Measurements from ENCODE around the gene CBARP. TPM values are rescaled to one million over a fixed set of nuclear protein-coding genes. Genes with fewer than 3 reads are reported as not detected.

CBARP gene
- total and polyA plus RNA-seq, 4 donors: 0.05 to 0.25 (median 0.06) TPM; not detected in 1

GRCh38 chr19:1199531-1199930 is 38.3 kb downstream of the CBARP start:
- 96% methylated on average over 10 of the region's 10 CpGs for whole genome bisulfite sequencing
- Histone ChIP-seq H3K4me1 (ENCODE audit: control insufficient read depth in 4 of 4, insufficient read depth in 4 of 4, low read length in 3 of 4) (peaks cover 0 to 13% (median under 1%) of the 10 kb centered on the region in 4 donors), H3K9me3 (ENCODE audit: control insufficient read depth in 4 of 4, low read length in 3 of 4) (no peaks in the 10 kb centered on the region), H3K9ac (ENCODE audit: low read depth in 1 of 2, low read length in 2 of 2) (no peak overlapping the region), H3K27me3 (ENCODE audit: control insufficient read depth in 4 of 4, insufficient read depth in 4 of 4, low read length in 3 of 4) (no peaks in the 10 kb centered on the region), H3K4me3 (ENCODE audit: low read depth in 1 of 3, low read length in 3 of 3) (no peak overlapping the region), H3K27ac (ENCODE audit: low read depth in 1 of 2, low read length in 2 of 2) (no peak overlapping the region), H3K36me3 (ENCODE audit: control insufficient read depth in 4 of 4, insufficient read depth in 3 of 4, low read depth in 1 of 4, low read length in 3 of 4) (no peaks in the 10 kb centered on the region)
- no peak for DNase-seq (ENCODE audit: low spot score)
- TF ChIP-seq MAX (IDR thresholded peaks at IDR 0.05) (no peak), REST (IDR thresholded peaks at IDR 0.05) (no peak), ZBTB33 (IDR thresholded peaks at IDR 0.05) (no peak), EGR1 (IDR thresholded peaks at IDR 0.05; ENCODE audit: low read depth in 2 of 2) (no peak), JUND (IDR thresholded peaks at IDR 0.05) (no peak), GABPA (IDR thresholded peaks at IDR 0.05 in 1 of 2, conservative IDR thresholded peaks at IDR 0.05 in 1 of 2) (no peak), NR2F2 (IDR thresholded peaks at IDR 0.05) (no peak), CTCF (IDR thresholded peaks at IDR 0.05; ENCODE audit: low read depth, low read length, missing input control) (no peak), FOXA1 (IDR thresholded peaks at IDR 0.05) (no peak), YY1 (IDR thresholded peaks at IDR 0.05) (no peak), SP1 (IDR thresholded peaks at IDR 0.05) (no peak), HNF4G (IDR thresholded peaks at IDR 0.05) (no peak), HNF4A (conservative IDR thresholded peaks at IDR 0.05) (no peak), RAD21 (IDR thresholded peaks at IDR 0.05) (no peak), TAF1 (conservative IDR thresholded peaks at IDR 0.05) (no peak)

- Histone ChIP-seq H3K4me1 (ENCODE audit: control insufficient read depth in 4 of 4, insufficient read depth in 4 of 4, low read length in 3 of 4) (no peaks in the 10 kb centered on the region), H3K9ac (ENCODE audit: low read depth in 1 of 2, low read length in 2 of 2) (no peak overlapping the region), H3K4me3 (ENCODE audit: low read depth in 1 of 3, low read length in 3 of 3) (no peak overlapping the region), H3K9me3 (ENCODE audit: control insufficient read depth in 4 of 4, low read length in 3 of 4) (no peaks in the 10 kb centered on the region), H3K27me3 (ENCODE audit: control insufficient read depth in 4 of 4, insufficient read depth in 4 of 4, low read length in 3 of 4) (no peaks in the 10 kb centered on the region), H3K27ac (ENCODE audit: low read depth in 1 of 2, low read length in 2 of 2) (no peak overlapping the region), H3K36me3 (ENCODE audit: control insufficient read depth in 4 of 4, insufficient read depth in 3 of 4, low read depth in 1 of 4, low read length in 3 of 4) (no peaks in the 10 kb centered on the region)
- DNase-seq (ENCODE audit: low spot score): no peak
- no peak for TF ChIP-seq ATF3 (IDR thresholded peaks at IDR 0.05)
- no peak for TF ChIP-seq HNF4G (IDR thresholded peaks at IDR 0.05)
- TF ChIP-seq FOXA2 (IDR thresholded peaks at IDR 0.05): no peak
- TF ChIP-seq NR2F2 (IDR thresholded peaks at IDR 0.05): no peak
- no peak for TF ChIP-seq GABPA (IDR thresholded peaks at IDR 0.05 in 1 of 2, conservative IDR thresholded peaks at IDR 0.05 in 1 of 2)
- no peak for TF ChIP-seq RXRA (IDR thresholded peaks at IDR 0.05)
- no peak for TF ChIP-seq SP1 (IDR thresholded peaks at IDR 0.05)
- TF ChIP-seq RAD21 (IDR thresholded peaks at IDR 0.05): no peak
- TF ChIP-seq FOXA1 (IDR thresholded peaks at IDR 0.05): no peak
- no peak for TF ChIP-seq TAF1 (conservative IDR thresholded peaks at IDR 0.05)
- 83% methylated on average over 9 of the region's 9 CpGs for WGBS
Observed at GRCh38 chr19:1189419-1189818, 48.4 kb downstream of the CBARP start.

Data from liver (tissue), 9 donors.